OCI-LY3 (cell line): ENCODE data around the gene UQCRC1.

Experiments
- H2AFZ ChIP-seq: fragments of 200-600, 300-600 bp; shearing (Covaris generic); 2 replicates; pipeline ENCODE4 v1.6.0; 2014; ENCODE audit warnings: antibody characterized with exemption, low read depth, low read length
- H3K27ac ChIP-seq: fragments of 200-600, 300-600 bp; sonication (generic); 2 replicates; pipeline ENCODE4 v1.5.1; 2014; ENCODE audit warnings: mild to moderate bottlenecking, low read length, moderate library complexity, mixed read lengths
- H3K27me3 ChIP-seq: fragments of 200-600, 300-600 bp; sonication (generic); 2 replicates; pipeline ENCODE4 v1.6.1; 2014; ENCODE audit warnings: low read depth, low read length, mixed read lengths
- H3K36me3 ChIP-seq: fragments of 200-600, 300-600 bp; sonication (generic); replicated peaks from 2 replicates; pipeline ENCODE3; 2014; ENCODE audit warnings: low read depth, low read length, mixed read lengths
- H3K4me1 ChIP-seq: fragments of 300-600, 200-600 bp; sonication (generic); 2 replicates; pipeline ENCODE4 v1.6.1; 2014; ENCODE audit warnings: low read length, mixed read lengths
- H3K4me2 ChIP-seq: fragments of 200-600, 300-600 bp; sonication (generic); 2 replicates; pipeline ENCODE4 v1.6.1; 2014; ENCODE audit warnings: low read length, mixed read lengths
- H3K4me3 ChIP-seq: fragments of 300-600, 200-600 bp; sonication (generic); 2 replicates; pipeline ENCODE4 v1.5.1; 2014; ENCODE audit warnings: antibody characterized with exemption, mild to moderate bottlenecking, low read length, moderate library complexity
- H3K79me2 ChIP-seq: fragments of 300-600, 200-600 bp; shearing (Covaris generic); 2 replicates; pipeline ENCODE4 v1.6.1; 2014; ENCODE audit warnings: mild to moderate bottlenecking, low read length, mixed read lengths
- H3K9ac ChIP-seq: fragments of 300-600, 200-600 bp; shearing (Covaris generic); 2 replicates; pipeline ENCODE4 v1.6.0; 2014; ENCODE audit warnings: mild to moderate bottlenecking, low read length, moderate library complexity
- H3K9me3 ChIP-seq: fragments of 200-600, 300-600 bp; shearing (Covaris generic); 2 replicates; pipeline ENCODE4 v1.6.1; 2014; ENCODE audit warnings: low read length, mixed read lengths; ENCODE audit not compliant: insufficient read depth
- H4K20me1 ChIP-seq: fragments of 200-600, 300-600 bp; sonication (generic); 2 replicates; pipeline ENCODE4 v1.6.1; 2016; ENCODE audit warnings: low read length, mixed read lengths; ENCODE audit not compliant: insufficient read depth
- CTCF ChIP-seq: fragments of 200-600, 300-600 bp; sonication (generic); IDR thresholded peaks from 2 replicates; pipeline ENCODE4 v1.5.1; 2014; ENCODE audit warnings: antibody characterized with exemption, low read length, low read depth
- EZH2phosphoT487 ChIP-seq: fragments of 200-600 bp; shearing (Covaris generic); IDR thresholded peaks from 2 replicates; pipeline ENCODE4 v1.6.1; 2018; ENCODE audit warnings: antibody characterized with exemption, mixed run types, low read depth

UQCRC1 gene

GRCh38 chr3:48597408-48597800, 12.0 kb downstream of the UQCRC1 start:
- no peak overlapping the region for H3K27ac ChIP-seq
- H2AFZ ChIP-seq = no peak overlapping the region
- no peak overlapping the region for H3K4me2 ChIP-seq
- H3K36me3 ChIP-seq = peaks cover 29% of the 10 kb centered on the region
- TF ChIP-seq EZH2phosphoT487 (no peak), CTCF (no peak)
- no peaks in the 10 kb centered on the region for H3K4me1 ChIP-seq
- H3K79me2 ChIP-seq = no peaks in the 10 kb centered on the region
- H3K4me3 ChIP-seq = no peak overlapping the region
- H3K9ac ChIP-seq = no peak overlapping the region
- H3K9me3 ChIP-seq = no peaks in the 10 kb centered on the region
- H3K27me3 ChIP-seq = no peaks in the 10 kb centered on the region
- H4K20me1 ChIP-seq = no peaks in the 10 kb centered on the region; the same call in 1 of the 2 replicates

GRCh38 chr3:48596676-48597407, 12.6 kb downstream of the UQCRC1 start:
- no peak overlapping the region for H2AFZ ChIP-seq
- H3K27ac ChIP-seq = no peak overlapping the region
- H3K4me1 ChIP-seq = no peaks in the 10 kb centered on the region
- H3K4me3 ChIP-seq = no peak overlapping the region
- H4K20me1 ChIP-seq = no peaks in the 10 kb centered on the region; the same call in 1 of the 2 replicates
- no peaks in the 10 kb centered on the region for H3K9me3 ChIP-seq
- no peak for TF ChIP-seq EZH2phosphoT487
- no peak for TF ChIP-seq CTCF
- H3K27me3 ChIP-seq = no peaks in the 10 kb centered on the region
- H3K4me2 ChIP-seq = no peak overlapping the region
- no peaks in the 10 kb centered on the region for H3K79me2 ChIP-seq
- peaks cover 29% of the 10 kb centered on the region for H3K36me3 ChIP-seq
- no peak overlapping the region for H3K9ac ChIP-seq

- peaks cover 23% of the 10 kb centered on the region for H3K36me3 ChIP-seq
Observed at GRCh38 chr3:48596157-48596556, 13.3 kb downstream of the UQCRC1 start.

More at GRCh38 chr3:48596157-48596556, 13.3 kb downstream of the UQCRC1 start:
- Histone ChIP-seq H3K27me3 (no peaks in the 10 kb centered on the region), H2AFZ (no peak overlapping the region), H3K9me3 (no peaks in the 10 kb centered on the region), H4K20me1 (no peaks in the 10 kb centered on the region; the same call in 1 of the 2 replicates), H3K4me2 (no peak overlapping the region), H3K27ac (no peak overlapping the region), H3K4me1 (no peaks in the 10 kb centered on the region), H3K79me2 (no peaks in the 10 kb centered on the region), H3K4me3 (no peak overlapping the region), H3K9ac (no peak overlapping the region)
- TF ChIP-seq CTCF (no peak), EZH2phosphoT487 (no peak)
